NB4 (cell line): ENCODE data around the gene KATNB1.

Source experiments
- DNase-seq: peaks from one replicate; pipeline ENCODE4 v3.0.0; 2010; ENCODE audit warnings: low read depth
- H3K4me3 ChIP-seq: one replicate; pipeline ENCODE4 v1.5.1; 2011; ENCODE audit warnings: mild to moderate bottlenecking, low read depth, low read length, moderate library complexity
- MYC ChIP-seq: IDR thresholded peaks from 2 replicates; pipeline ENCODE4 v1.6.1; 2011; ENCODE audit warnings: low read depth, low read length
- POLR2A ChIP-seq: IDR thresholded peaks from 2 replicates; pipeline ENCODE4 v1.6.1; 2011; ENCODE audit warnings: mild to moderate bottlenecking; ENCODE audit not compliant: insufficient read length; ENCODE audit errors: extremely low read depth
- TF ChIP-seq, protein P1 (sequence below): IDR thresholded peaks from 2 replicates; pipeline ENCODE4 v1.6.1; 2011; ENCODE audit warnings: low read depth, low read length
- TF ChIP-seq, protein P2 (sequence below): IDR thresholded peaks from one replicate; pipeline ENCODE4 v1.5.1; 2012; ENCODE audit warnings: low read depth, low read length

Gene KATNB1

DNA sequence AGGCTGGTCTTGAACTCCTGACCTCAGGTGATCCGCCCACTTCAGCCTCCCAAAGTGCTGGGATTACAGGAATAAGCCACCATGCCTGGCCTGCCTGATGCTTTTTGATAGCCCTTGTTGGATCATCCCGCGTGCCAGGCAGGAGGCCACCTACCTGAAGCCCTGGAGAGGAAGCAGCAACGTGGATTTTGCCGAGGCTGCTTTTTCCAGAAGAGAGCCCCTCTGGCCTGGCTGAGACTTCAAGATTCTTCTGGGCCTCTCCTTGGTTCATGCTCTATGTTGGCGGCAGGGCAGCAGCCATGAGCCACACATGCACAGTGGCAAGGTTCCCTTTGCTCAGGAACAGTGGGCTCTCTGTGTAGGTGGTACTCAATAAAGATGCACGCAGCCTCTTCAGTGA, 11.5 kb downstream of the KATNB1 start:
- TF ChIP-seq MYC: no peak
- TF ChIP-seq, protein P1, sequence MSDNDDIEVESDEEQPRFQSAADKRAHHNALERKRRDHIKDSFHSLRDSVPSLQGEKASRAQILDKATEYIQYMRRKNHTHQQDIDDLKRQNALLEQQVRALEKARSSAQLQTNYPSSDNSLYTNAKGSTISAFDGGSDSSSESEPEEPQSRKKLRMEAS: no peak
- TF ChIP-seq, protein P2, sequence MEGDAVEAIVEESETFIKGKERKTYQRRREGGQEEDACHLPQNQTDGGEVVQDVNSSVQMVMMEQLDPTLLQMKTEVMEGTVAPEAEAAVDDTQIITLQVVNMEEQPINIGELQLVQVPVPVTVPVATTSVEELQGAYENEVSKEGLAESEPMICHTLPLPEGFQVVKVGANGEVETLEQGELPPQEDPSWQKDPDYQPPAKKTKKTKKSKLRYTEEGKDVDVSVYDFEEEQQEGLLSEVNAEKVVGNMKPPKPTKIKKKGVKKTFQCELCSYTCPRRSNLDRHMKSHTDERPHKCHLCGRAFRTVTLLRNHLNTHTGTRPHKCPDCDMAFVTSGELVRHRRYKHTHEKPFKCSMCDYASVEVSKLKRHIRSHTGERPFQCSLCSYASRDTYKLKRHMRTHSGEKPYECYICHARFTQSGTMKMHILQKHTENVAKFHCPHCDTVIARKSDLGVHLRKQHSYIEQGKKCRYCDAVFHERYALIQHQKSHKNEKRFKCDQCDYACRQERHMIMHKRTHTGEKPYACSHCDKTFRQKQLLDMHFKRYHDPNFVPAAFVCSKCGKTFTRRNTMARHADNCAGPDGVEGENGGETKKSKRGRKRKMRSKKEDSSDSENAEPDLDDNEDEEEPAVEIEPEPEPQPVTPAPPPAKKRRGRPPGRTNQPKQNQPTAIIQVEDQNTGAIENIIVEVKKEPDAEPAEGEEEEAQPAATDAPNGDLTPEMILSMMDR: no peak
- no peak for TF ChIP-seq POLR2A
- DNase-seq: no peak
- H3K4me3 ChIP-seq: no peak overlapping the region

DNA sequence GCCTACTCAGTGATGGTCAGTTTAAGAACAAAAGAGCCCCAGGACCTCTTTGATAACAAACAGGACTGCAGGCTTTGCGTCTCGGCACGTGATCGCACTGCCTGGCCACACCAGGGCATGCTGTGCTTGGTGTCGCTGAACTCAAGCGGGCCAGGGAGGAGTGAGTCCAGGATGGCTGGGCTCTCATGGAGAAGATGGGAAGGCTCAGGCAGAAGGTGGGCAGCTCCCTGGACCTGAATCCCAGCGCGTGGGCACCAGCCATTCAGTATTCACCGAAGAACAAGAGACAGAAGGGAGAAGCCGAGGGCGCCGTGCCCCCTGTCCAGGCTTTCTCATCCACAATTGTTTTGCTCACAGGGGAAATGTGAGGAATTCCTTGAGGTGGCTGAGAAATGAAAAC, 11.9 kb downstream of the KATNB1 start:
- H3K4me3 ChIP-seq: no peak overlapping the region
- TF ChIP-seq, protein P1: no peak
- TF ChIP-seq MYC: no peak
- no peak for TF ChIP-seq POLR2A
- TF ChIP-seq, protein P2: no peak
- DNase-seq: no peak

DNA sequence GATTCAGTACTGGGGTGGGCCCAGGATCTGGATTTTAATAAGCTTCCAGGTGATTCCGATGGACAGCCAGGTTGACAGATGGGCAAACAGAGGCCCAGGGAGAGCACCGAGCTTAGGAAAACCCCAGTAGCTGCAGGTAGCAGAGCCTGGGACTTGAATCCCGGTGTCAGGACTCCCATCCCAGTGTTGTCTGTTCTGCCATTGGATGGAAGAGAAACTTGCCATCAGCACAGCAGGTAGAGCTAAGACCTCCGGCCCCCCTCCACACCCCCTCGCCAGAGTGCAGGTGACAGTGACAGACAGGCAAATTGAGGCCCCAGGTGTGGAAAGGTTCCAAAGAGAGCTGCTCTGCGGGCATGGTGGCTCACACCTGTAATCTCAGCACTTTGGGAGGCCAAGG, 12.4 kb downstream of the KATNB1 start:
- no peak for TF ChIP-seq POLR2A
- no peak for TF ChIP-seq MYC
- TF ChIP-seq, protein P1: no peak
- TF ChIP-seq, protein P2: no peak
- no peak for DNase-seq
- H3K4me3 ChIP-seq: no peak overlapping the region

DNA sequence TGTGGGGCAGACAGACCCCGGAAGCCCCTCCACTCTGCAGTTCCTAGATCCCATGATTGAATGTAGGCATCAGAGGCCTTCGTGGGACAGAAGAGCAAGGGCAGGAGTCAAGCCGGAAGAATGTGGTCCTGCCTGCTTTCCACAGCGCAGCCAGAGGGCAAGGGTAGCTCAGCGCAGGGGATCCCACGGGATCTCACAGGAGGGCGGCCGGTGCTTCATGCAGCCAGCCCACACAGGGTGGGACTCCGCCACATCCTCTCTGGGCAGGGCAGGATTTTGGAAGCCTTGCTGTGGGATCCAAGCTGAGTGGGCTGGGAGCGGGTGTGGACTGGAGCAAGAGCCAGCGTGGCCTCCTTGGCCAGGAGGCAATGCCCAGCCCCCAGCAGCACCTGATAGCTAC, 13.0 kb downstream of the KATNB1 start:
- TF ChIP-seq MYC: no peak
- no peak for TF ChIP-seq POLR2A
- TF ChIP-seq, protein P2: no peak
- TF ChIP-seq, protein P1: no peak
- DNase-seq: no peak
- H3K4me3 ChIP-seq: no peak overlapping the region

DNA sequence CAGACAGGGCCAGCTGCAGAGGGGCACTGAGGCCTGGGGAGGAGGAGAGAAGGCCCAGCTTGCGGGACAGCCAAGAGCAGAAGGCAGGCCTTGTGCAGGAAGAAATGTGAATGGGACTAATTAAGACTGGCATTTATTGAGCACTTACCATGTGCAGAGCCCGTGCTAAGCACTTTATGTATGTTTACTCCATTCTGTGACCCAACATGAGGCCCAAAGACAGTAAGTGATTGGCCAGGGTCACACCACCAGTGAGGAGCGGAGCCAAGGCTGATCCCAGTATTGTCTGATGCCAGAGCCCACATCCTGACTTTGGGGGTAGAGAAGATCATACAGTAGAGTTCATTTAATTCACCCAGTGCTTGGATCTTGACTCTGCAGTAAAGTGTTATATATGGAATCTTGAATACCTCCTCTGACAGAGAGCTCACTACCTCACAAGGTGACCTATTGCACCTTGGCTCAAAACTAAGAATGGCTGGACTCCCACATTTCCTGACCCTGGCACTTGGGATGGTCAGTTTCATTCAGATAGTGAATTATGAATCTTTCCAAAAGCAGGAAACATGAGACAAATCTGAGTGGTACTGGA, 13.6 kb downstream of the KATNB1 start:
- TF ChIP-seq, protein P2: no peak
- TF ChIP-seq POLR2A (no peak), MYC (no peak)
- TF ChIP-seq, protein P1: no peak
- no peak for DNase-seq
- no peak overlapping the region for H3K4me3 ChIP-seq
